Astrocyte (in vitro differentiated cells and primary cell): ENCODE results near the gene INO80B. TPM values are rescaled to one million over a fixed set of nuclear protein-coding genes. Genes with fewer than 3 reads are reported as not detected.

Experiments
- DNase-seq: peaks from one replicate; pipeline ENCODE4 v3.0.0-alpha.2; 2010; ENCODE audit warnings: low read depth
- FAIRE-seq: peaks from 2 replicates; lab custom pipeline; 2011; peaks lifted over from hg19 to GRCh38; lab: Jason Lieb, UNC
- H2AFZ ChIP-seq: 2 replicates; pipeline ENCODE4 v1.6.0; 2012; ENCODE audit warnings: low read depth, low read length, inconsistent platforms
- H3K27ac ChIP-seq: 2 replicates; pipeline ENCODE4 v1.5.1; 2011; ENCODE audit warnings: low read depth, low read length, inconsistent platforms
- H3K27me3 ChIP-seq: 2 replicates; pipeline ENCODE4 v1.6.0; 2011; ENCODE audit warnings: low read length, inconsistent platforms; ENCODE audit not compliant: insufficient read depth
- H3K36me3 ChIP-seq: 2 replicates; pipeline ENCODE4 v1.5.1; 2011; ENCODE audit warnings: low read length, inconsistent platforms; ENCODE audit not compliant: insufficient read depth
- H3K4me1 ChIP-seq: 2 replicates; pipeline ENCODE4 v1.5.1; 2011; ENCODE audit warnings: low read length, inconsistent platforms; ENCODE audit not compliant: insufficient read depth
- H3K4me2 ChIP-seq: 2 replicates; pipeline ENCODE4 v1.6.0; 2012; ENCODE audit warnings: low read length, inconsistent platforms
- H3K4me3 ChIP-seq: 2 replicates; pipeline ENCODE4 v1.5.1; 2011; ENCODE audit warnings: low read depth, mild to moderate bottlenecking, low read length, inconsistent platforms; ENCODE audit not compliant: insufficient read depth
- H3K79me2 ChIP-seq: 2 replicates; pipeline ENCODE4 v1.6.0; 2012; ENCODE audit warnings: mild to moderate bottlenecking, low read length, inconsistent platforms; ENCODE audit not compliant: insufficient read depth
- H3K9ac ChIP-seq: 2 replicates; pipeline ENCODE4 v1.6.0; 2012; ENCODE audit warnings: mild to moderate bottlenecking, low read length, inconsistent platforms
- H3K9me3 ChIP-seq: 2 replicates; pipeline ENCODE4 v1.5.1; 2012; ENCODE audit warnings: low read depth, mild to moderate bottlenecking, low read length, inconsistent platforms; ENCODE audit not compliant: insufficient read depth
- H4K20me1 ChIP-seq: 2 replicates; pipeline ENCODE4 v1.6.0; 2012; ENCODE audit warnings: low read length, inconsistent platforms; ENCODE audit not compliant: insufficient read depth
- H3K27ac Mint-ChIP-seq: one replicate; pipeline ENCODE4 v1.8.0; 2021; ENCODE audit warnings: mild to moderate bottlenecking, mixed read lengths; ENCODE audit not compliant: unreplicated experiment
- H3K27me3 Mint-ChIP-seq: one replicate; pipeline ENCODE4 v1.8.0; 2021; ENCODE audit warnings: low read depth, mixed read lengths; ENCODE audit not compliant: unreplicated experiment
- H3K36me3 Mint-ChIP-seq: one replicate; pipeline ENCODE4 v1.8.0; 2021; ENCODE audit warnings: low read depth, mixed read lengths; ENCODE audit not compliant: unreplicated experiment
- H3K4me1 Mint-ChIP-seq: one replicate; pipeline ENCODE4 v1.8.0; 2021; ENCODE audit warnings: low read depth, mixed read lengths; ENCODE audit not compliant: unreplicated experiment
- H3K4me3 Mint-ChIP-seq: one replicate; pipeline ENCODE4 v1.8.0; 2021; ENCODE audit warnings: mild to moderate bottlenecking, moderate library complexity, mixed read lengths; ENCODE audit not compliant: unreplicated experiment
- H3K9me3 Mint-ChIP-seq: one replicate; pipeline ENCODE4 v1.8.0; 2021; ENCODE audit warnings: mild to moderate bottlenecking, mixed read lengths; ENCODE audit not compliant: unreplicated experiment
- EZH2 ChIP-seq: IDR thresholded peaks from 2 replicates; pipeline ENCODE4 v1.6.1; 2012; ENCODE audit warnings: mild to moderate bottlenecking, low read length, inconsistent platforms; ENCODE audit not compliant: insufficient read depth
- total RNA-seq: library from RNA; stranded (reverse); gene quantifications from 2 replicates; pipeline ENCODE4 v1.2.1, GENCODE V29; 2021
- TF ChIP-seq, protein P1 (sequence below): IDR thresholded peaks from 2 replicates; pipeline ENCODE4 v1.5.1; 2011; ENCODE audit warnings: low read depth, mild to moderate bottlenecking, inconsistent platforms, low read length, moderate library complexity; ENCODE audit not compliant: insufficient read depth

Gene INO80B
- total RNA-seq, 1 donor from 2014 or later: 19.2 TPM

- peaks cover 8% of the 10 kb centered on the region for H3K36me3 Mint-ChIP-seq
- Histone ChIP-seq H3K79me2 (no peaks in the 10 kb centered on the region), H3K9ac (peak within 1 kb of the TSS; percentile 86), H3K9me3 (no peaks in the 10 kb centered on the region), H3K27ac (peak within 1 kb of the TSS; percentile 69), H3K4me3 (peak within 1 kb of the TSS; percentile 93), H3K36me3 (peaks cover 4% of the 10 kb centered on the region), H2AFZ (peak within 1 kb of the TSS; percentile 95), H3K27me3 (no peaks in the 10 kb centered on the region), H3K4me1 (peaks cover 27% of the 10 kb centered on the region), H3K4me2 (peak within 1 kb of the TSS; percentile 99), H4K20me1 (no peaks in the 10 kb centered on the region)
- TF ChIP-seq, protein P1, sequence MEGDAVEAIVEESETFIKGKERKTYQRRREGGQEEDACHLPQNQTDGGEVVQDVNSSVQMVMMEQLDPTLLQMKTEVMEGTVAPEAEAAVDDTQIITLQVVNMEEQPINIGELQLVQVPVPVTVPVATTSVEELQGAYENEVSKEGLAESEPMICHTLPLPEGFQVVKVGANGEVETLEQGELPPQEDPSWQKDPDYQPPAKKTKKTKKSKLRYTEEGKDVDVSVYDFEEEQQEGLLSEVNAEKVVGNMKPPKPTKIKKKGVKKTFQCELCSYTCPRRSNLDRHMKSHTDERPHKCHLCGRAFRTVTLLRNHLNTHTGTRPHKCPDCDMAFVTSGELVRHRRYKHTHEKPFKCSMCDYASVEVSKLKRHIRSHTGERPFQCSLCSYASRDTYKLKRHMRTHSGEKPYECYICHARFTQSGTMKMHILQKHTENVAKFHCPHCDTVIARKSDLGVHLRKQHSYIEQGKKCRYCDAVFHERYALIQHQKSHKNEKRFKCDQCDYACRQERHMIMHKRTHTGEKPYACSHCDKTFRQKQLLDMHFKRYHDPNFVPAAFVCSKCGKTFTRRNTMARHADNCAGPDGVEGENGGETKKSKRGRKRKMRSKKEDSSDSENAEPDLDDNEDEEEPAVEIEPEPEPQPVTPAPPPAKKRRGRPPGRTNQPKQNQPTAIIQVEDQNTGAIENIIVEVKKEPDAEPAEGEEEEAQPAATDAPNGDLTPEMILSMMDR: no peak
- H3K4me1 Mint-ChIP-seq: peaks cover 23% of the 10 kb centered on the region
- FAIRE-seq: no peak
- H3K27me3 Mint-ChIP-seq: peaks cover 5% of the 10 kb centered on the region
- peak within 1 kb of the TSS; percentile 98 for H3K4me3 Mint-ChIP-seq
- no peaks in the 10 kb centered on the region for H3K9me3 Mint-ChIP-seq
- peak within 1 kb of the TSS; percentile 92 for H3K27ac Mint-ChIP-seq
- peak; percentile 68 for DNase-seq
These were observed 33.5 kb upstream of the INO80B start, which contains the start of the genes C2orf81 and WDR54 for GRCh38 chr2:74421221-74421870. Gene C2orf81 (minus strand): TSS chr2:74421619. CDS start chr2:74421560, 59 bp downstream. Gene WDR54 (plus strand): TSS chr2:74421730. CDS start chr2:74422154, 424 bp downstream.

- H3K4me2 ChIP-seq: no peak overlapping the region
- Mint-ChIP-seq H3K27ac (peak overlapping the region; percentile 21), H3K9me3 (no peaks in the 10 kb centered on the region), H3K4me3 (peak overlapping the region; percentile 65), H3K36me3 (peaks cover 14% of the 10 kb centered on the region), H3K4me1 (peaks cover 26% of the 10 kb centered on the region), H3K27me3 (no peaks in the 10 kb centered on the region)
- no peaks in the 10 kb centered on the region for H3K79me2 ChIP-seq
- no peak for DNase-seq
- H3K9me3 ChIP-seq: no peaks in the 10 kb centered on the region
- no peak overlapping the region for H3K27ac ChIP-seq
- H3K9ac ChIP-seq: no peak overlapping the region
- H3K27me3 ChIP-seq: no peaks in the 10 kb centered on the region
- no peak overlapping the region for H2AFZ ChIP-seq
- TF ChIP-seq EZH2: no peak
- TF ChIP-seq, protein P1: no peak
- FAIRE-seq: no peak
- peaks cover 4% of the 10 kb centered on the region for H4K20me1 ChIP-seq
- H3K4me1 ChIP-seq: peaks cover 27% of the 10 kb centered on the region
- no peak overlapping the region for H3K4me3 ChIP-seq
- H3K36me3 ChIP-seq: peaks cover 8% of the 10 kb centered on the region
These were observed 31.4 kb upstream of the INO80B start for GRCh38 chr2:74423231-74424095.
